Measurements from ENCODE around the gene KDM2B. TPM values are rescaled to one million over a fixed set of nuclear protein-coding genes. Genes with fewer than 3 reads are reported as not detected.

Gene KDM2B
- total RNA-seq, 1 donor from 2014 or later: 18.9 TPM

DNA sequence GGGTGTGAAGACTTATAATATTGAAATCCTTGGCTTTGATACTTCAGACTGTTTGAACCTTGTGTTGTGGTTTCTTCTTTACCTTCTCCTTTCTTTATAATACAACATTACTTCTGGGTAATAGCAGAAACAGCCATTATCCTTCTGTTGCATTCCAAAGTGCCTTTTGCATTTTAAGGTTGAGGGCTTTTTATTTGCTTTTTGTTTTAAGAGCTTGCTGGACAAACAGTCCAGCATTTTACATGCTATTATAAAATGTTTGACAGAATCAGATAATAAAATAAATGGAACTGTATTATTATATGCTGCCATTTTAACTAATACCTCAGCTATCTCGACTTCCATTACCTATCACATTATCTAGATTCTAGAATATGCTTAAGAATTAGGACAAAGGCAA lies 166.9 kb downstream of the KDM2B start:
- peaks cover 4 to 19% of the 10 kb centered on the region in 2 donors for H3K36me3 ChIP-seq
- no peak for DNase-seq (ENCODE audit: extremely low spot score in 2 of 2)
- H3K27me3 ChIP-seq: no peaks in the 10 kb centered on the region
- no peaks in the 10 kb centered on the region for H3K9me3 ChIP-seq
- no peak overlapping the region for H3K27ac ChIP-seq
- intact Hi-C loops (cut with DNase I): no loop called here
- H3K4me3 ChIP-seq: no peak overlapping the region
- TF ChIP-seq POLR2AphosphoS5 (IDR thresholded peaks at IDR 0.05; ENCODE audit: insufficient read depth in 1 of 2, low read depth in 1 of 2): no peak
- no peak for TF ChIP-seq POLR2A (IDR thresholded peaks at IDR 0.05)
- no peaks in the 10 kb centered on the region for H3K4me1 ChIP-seq

GRCh38 chr12:121405211-121405610 lies 175.6 kb downstream of the KDM2B start:
- no peak overlapping the region for H3K27ac ChIP-seq
- DNase-seq (ENCODE audit: extremely low spot score in 2 of 2): no peak
- H3K4me1 ChIP-seq: peaks cover 9% of the 10 kb centered on the region
- H3K27me3 ChIP-seq: no peaks in the 10 kb centered on the region
- H3K9me3 ChIP-seq: no peaks in the 10 kb centered on the region
- intact Hi-C loops (cut with DNase I): no loop called here
- no peak for TF ChIP-seq POLR2A (IDR thresholded peaks at IDR 0.05)
- no peak for TF ChIP-seq CTCF (IDR thresholded peaks at IDR 0.05)
- no peak for TF ChIP-seq POLR2AphosphoS5 (IDR thresholded peaks at IDR 0.05; ENCODE audit: insufficient read depth in 1 of 2, low read depth in 1 of 2)
- no peak overlapping the region for H3K4me3 ChIP-seq
- H3K36me3 ChIP-seq: no peaks in the 10 kb centered on the region

- Histone ChIP-seq H3K4me3 (no peak overlapping the region), H3K4me1 (peaks cover 9% of the 10 kb centered on the region), H3K36me3 (no peaks in the 10 kb centered on the region), H3K27ac (no peak overlapping the region), H3K27me3 (no peaks in the 10 kb centered on the region), H3K9me3 (no peaks in the 10 kb centered on the region)
- TF ChIP-seq CTCF (IDR thresholded peaks at IDR 0.05) (no peak), POLR2A (IDR thresholded peaks at IDR 0.05) (no peak), POLR2AphosphoS5 (IDR thresholded peaks at IDR 0.05; ENCODE audit: insufficient read depth in 1 of 2, low read depth in 1 of 2) (no peak)
- intact Hi-C loops (cut with DNase I): no loop called here
- DNase-seq (ENCODE audit: extremely low spot score in 2 of 2): no peak
Measured at GRCh38 chr12:121404734-121405133, 176.1 kb downstream of the KDM2B start.

DNA sequence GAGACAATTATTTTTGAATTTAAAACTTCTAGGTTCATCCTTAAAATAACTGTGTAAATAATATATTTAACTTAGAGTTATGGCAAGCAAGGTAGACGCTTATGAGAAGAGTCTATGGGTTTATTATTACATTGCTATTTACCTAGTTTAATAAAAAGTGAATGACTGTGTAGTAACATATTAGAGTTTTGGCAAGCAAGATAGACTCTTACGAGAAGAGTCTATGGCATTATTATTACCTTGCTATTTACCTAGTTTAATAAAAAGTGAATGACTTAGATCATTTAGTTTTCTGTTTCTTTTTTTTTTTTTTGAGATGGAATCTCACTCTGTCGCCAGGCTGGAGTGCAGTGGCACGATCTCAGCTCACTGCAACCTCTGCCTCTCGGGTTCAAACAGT lies 177.1 kb downstream of the KDM2B start:
- Histone ChIP-seq H3K4me1 (peaks cover 17% of the 10 kb centered on the region), H3K36me3 (no peaks in the 10 kb centered on the region), H3K4me3 (no peak overlapping the region), H3K27ac (no peak overlapping the region), H3K9me3 (no peaks in the 10 kb centered on the region), H3K27me3 (no peaks in the 10 kb centered on the region)
- intact Hi-C loops (cut with DNase I): no loop called here
- TF ChIP-seq POLR2AphosphoS5 (IDR thresholded peaks at IDR 0.05; ENCODE audit: insufficient read depth in 1 of 2, low read depth in 1 of 2): no peak
- no peak for TF ChIP-seq POLR2A (IDR thresholded peaks at IDR 0.05)
- TF ChIP-seq CTCF (IDR thresholded peaks at IDR 0.05): no peak
- no peak for DNase-seq (ENCODE audit: extremely low spot score in 2 of 2)

DNA sequence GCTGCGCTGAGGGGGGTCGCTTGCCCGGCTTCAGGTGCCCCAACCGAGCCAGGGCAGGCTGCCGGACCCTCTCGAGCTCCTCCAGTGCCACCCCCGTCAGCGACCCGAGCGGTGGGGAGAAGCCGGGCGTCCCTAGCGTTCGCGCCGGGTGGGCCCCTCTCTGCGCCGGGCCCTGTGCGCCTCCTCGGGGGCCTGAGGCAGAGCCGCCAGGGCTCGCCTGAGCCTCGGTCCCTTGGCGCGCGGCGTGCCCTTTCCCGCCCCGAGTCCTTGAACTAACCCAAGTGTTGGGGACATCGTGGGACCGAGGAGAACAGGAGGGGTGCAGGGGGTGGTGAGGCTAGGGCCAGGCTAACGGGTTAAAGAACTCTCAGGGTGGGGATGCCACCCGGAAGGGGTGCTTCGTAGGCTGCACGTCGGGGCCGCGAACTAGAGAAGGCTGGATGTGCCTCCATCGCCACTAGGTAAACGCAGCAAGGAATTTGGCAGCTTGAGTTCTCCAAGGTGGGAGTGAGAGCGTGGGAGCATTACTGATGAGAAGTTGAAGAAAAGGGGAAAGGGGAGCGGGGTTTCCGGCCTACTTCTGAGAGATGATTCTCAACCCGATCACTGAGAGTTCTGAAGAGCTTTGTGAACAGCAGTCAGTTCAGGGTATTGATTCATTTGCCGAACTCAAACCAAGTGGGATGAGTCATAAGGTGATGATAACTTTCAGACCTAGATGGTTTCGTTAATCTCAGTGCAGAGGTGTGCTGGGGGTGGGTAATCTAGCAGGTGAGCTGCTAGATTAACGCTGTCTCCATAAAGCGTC lies 180.3 kb downstream of the KDM2B start:
- peak in 1 of 2 donors; percentile 88 for DNase-seq (ENCODE audit: extremely low spot score in 2 of 2)
- H3K36me3 ChIP-seq: no peaks in the 10 kb centered on the region
- peak overlapping the region; percentile 68 to 87 for H3K4me3 ChIP-seq
- no peaks in the 10 kb centered on the region for H3K9me3 ChIP-seq
- intact Hi-C loops (cut with DNase I): no loop called here
- peak overlapping the region; percentile 79 for H3K27ac ChIP-seq
- TF ChIP-seq POLR2A (IDR thresholded peaks at IDR 0.05): no peak
- TF ChIP-seq POLR2AphosphoS5 (IDR thresholded peaks at IDR 0.05; ENCODE audit: insufficient read depth in 1 of 2, low read depth in 1 of 2): peak in 1 of 2 donors; percentile 43
- H3K4me1 ChIP-seq: peaks cover 19% of the 10 kb centered on the region
- H3K27me3 ChIP-seq: no peaks in the 10 kb centered on the region

All from vagina (tissue), 2 donors.